ENCODE results near the gene NRIP1.

NRIP1 gene, protein sequence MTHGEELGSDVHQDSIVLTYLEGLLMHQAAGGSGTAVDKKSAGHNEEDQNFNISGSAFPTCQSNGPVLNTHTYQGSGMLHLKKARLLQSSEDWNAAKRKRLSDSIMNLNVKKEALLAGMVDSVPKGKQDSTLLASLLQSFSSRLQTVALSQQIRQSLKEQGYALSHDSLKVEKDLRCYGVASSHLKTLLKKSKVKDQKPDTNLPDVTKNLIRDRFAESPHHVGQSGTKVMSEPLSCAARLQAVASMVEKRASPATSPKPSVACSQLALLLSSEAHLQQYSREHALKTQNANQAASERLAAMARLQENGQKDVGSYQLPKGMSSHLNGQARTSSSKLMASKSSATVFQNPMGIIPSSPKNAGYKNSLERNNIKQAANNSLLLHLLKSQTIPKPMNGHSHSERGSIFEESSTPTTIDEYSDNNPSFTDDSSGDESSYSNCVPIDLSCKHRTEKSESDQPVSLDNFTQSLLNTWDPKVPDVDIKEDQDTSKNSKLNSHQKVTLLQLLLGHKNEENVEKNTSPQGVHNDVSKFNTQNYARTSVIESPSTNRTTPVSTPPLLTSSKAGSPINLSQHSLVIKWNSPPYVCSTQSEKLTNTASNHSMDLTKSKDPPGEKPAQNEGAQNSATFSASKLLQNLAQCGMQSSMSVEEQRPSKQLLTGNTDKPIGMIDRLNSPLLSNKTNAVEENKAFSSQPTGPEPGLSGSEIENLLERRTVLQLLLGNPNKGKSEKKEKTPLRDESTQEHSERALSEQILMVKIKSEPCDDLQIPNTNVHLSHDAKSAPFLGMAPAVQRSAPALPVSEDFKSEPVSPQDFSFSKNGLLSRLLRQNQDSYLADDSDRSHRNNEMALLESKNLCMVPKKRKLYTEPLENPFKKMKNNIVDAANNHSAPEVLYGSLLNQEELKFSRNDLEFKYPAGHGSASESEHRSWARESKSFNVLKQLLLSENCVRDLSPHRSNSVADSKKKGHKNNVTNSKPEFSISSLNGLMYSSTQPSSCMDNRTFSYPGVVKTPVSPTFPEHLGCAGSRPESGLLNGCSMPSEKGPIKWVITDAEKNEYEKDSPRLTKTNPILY (N-terminal part only)

GRCh38 chr21:15064576-15065391 is at the start of gene NRIP1:
Gene NRIP1, minus strand, starts transcription at chr21:15065000. Its CDS starts 96,808 bp downstream, at chr21:14968192.
- peak; percentile 85 for DNase-seq

DNA sequence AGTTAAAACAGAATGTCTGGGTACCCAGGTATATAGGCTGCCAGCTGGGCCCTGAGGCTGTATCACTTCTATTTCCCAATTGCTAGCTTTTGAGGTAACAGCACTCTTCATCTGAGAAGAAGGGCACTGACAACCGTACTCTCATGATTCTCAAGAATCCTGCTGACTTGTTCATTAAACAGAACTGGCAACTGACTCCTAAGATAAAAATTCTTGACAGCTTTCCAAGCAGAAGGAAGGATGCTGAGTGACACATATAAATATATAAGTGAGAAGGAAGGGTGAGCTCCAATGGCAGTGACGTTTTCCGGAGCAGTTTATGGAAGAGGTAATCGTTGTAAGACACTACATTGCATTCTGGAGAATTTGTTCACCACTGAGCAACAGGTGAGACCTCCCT is 48.1 kb upstream of the NRIP1 start:
- no peak for DNase-seq

- no peak for DNase-seq
Measured at GRCh38 chr21:15108801-15109200, 44.0 kb upstream of the NRIP1 start.

DNA sequence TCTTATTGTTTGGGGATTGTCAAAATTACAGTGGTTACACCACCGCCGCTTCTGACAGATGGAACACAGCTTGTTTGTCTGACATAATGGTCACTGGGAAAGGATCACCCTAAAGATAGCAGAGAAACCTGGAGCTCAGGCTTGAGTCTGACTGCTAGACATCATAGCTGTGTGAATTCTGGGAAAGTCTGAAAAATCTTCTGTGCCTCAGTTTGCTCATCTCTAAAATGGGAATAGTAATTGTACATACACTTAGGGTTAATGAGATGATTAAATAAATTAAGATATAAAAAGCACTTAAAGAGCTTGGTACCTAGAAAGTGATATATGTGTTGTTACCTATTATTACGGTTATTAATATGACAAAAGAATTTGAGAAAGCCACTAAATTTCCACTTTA is 39.7 kb upstream of the NRIP1 start:
- DNase-seq: no peak

- DNase-seq: no peak
Measured at GRCh38 chr21:15098908-15099307, 34.1 kb upstream of the NRIP1 start.

DNA sequence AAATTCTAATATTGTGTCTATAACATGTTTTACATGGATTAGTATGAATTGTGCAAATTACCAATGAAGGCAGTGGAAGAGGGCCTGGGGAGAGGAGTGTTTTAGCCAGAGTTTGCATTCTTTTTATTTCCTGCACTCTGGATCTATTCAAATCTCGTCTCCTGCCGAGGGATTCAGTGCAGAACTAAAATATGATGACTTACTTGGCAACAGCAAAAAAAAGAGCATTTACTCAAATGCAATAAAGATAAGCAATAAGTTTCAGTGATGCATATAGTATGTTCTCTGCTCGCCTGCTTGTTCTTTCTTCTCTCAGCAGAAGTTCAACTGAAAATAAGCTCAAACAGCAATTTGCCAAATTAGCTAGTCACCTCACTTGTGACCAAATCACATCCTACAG is 33.4 kb upstream of the NRIP1 start:
- no peak for DNase-seq

- no peak for DNase-seq
Measured at GRCh38 chr21:15097580-15097979, 32.8 kb upstream of the NRIP1 start.

GRCh38 chr21:15096146-15096545 is 31.3 kb upstream of the NRIP1 start:
- no peak for DNase-seq

- DNase-seq: no peak
Measured at GRCh38 chr21:15095326-15095725, 30.5 kb upstream of the NRIP1 start.

- DNase-seq: no peak
Measured at GRCh38 chr21:15094706-15095105, 29.9 kb upstream of the NRIP1 start.

- DNase-seq: no peak
Measured at GRCh38 chr21:15093216-15093615, 28.4 kb upstream of the NRIP1 start.

DNA sequence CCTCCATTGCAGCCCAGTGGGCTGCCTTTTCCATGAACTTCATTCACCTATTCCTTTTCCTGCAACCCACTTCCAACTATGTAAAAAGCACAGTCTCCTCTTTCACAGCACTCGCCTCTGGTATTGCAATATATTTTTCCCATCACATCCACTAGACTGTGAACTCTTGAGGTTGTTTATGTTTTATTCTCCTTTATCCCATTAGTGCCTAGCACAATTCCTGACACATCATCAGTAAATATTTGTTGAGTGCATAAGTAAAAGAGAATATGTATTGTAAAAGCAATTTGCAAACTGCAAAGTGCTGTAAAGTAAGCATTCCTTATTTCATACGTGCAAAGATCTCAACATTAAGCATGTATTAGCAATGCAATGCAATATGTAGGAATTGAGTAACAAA is 27.9 kb upstream of the NRIP1 start:
- DNase-seq: no peak

DNA sequence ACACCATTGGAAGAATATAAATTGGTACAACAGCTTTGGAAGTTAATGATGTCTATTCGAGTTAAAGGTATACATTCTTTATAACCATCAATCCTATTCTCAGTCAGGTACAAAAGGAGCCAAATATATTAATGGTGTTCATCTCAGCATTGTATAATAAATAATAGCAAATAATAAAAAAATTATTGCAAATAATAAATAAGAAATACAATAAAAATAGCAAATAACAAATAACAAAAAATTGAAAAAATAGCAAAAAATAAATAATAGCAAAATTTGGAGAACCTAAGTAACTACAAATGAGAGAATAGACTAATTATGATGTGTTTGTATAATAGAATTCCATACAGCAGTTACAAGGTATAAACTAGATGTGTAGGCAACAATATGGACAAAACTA is 25.6 kb upstream of the NRIP1 start:
- DNase-seq: no peak

- DNase-seq: no peak
Measured at GRCh38 chr21:15088488-15088887, 23.7 kb upstream of the NRIP1 start.

- no peak for DNase-seq
Measured at GRCh38 chr21:15084668-15085067, 19.9 kb upstream of the NRIP1 start.

DNA sequence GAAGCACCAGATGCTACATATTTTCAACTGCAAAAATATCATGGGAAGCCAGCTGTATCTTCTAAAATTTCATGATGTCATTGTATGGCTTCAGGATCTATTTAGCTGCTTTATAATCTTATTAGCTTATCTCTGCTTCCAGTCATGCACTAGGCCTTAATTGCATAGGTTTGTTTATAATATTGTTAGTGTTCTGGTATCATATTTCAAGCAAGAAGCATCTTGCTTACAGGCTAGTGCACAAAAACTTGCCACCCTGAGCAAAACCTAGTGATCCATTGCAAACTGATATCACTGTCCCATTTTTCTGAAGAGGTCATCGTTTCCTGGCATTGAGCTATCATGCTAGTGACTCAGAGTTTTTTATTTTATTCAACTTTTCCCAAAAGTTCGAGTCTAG is 15.7 kb upstream of the NRIP1 start:
- no peak for DNase-seq

GRCh38 chr21:15079269-15079668 is 14.5 kb upstream of the NRIP1 start:
- DNase-seq: no peak

DNA sequence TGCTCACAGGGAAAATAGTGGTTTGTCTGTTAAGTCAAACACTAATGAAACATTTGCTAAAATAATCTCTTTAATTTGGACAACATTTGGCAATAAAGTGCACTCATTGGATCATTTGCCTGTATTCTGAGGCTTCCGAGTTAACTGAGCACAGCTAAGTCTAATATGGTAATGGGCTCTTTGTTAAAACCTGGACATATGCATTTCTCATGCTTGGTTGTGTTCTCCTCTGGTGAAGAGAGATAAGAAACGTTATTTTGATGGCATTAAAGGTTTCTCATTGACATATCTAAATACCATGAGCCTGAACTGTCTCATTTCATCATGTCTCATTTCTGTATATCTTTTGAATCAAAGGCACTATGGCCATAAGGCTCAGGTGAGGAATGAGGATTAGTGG is 13.4 kb upstream of the NRIP1 start:
- no peak for DNase-seq

- DNase-seq: no peak
Measured at GRCh38 chr21:15077529-15078145, 12.8 kb upstream of the NRIP1 start.

DNA sequence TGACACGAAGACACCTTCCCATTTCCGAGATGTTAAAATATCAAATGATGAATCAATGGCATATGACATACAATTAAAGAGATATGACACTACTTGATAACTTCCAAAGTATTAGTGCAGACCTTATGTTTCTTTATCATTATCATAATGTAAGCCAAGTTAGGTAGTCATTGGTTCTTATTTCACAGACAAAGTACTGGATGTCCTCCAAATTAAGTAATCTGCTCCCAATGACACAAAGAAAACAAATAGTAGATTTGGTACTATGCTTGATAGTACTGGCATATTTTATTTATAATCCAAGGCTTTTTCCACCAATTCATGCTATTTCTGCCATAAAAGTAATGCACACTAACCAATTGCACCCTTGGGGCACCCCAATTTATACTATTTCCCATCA is 11.9 kb upstream of the NRIP1 start:
- no peak for DNase-seq

- no peak for DNase-seq
Measured at GRCh38 chr21:15071009-15071408, 6.2 kb upstream of the NRIP1 start.

GRCh38 chr21:15066123-15066575 is 1.3 kb upstream of the NRIP1 start:
- no peak for DNase-seq

All from CD4-positive, alpha-beta T cell treated with Interleukin-12 subunit alpha and Interleukin-12 subunit beta, for 1 hour (primary cell).